Tibial nerve (tissue), 4 donors: ENCODE results near the gene CUEDC1. TPM values are rescaled to one million over a fixed set of nuclear protein-coding genes. Genes with fewer than 3 reads are reported as not detected.

Experiments
- DNase-seq, 2 donors: peaks; one replicate each; pipeline ENCODE4 v3.0.0-alpha.2; 2019; ENCODE audit warnings: low spot score in 2 of 2
- H3K27ac ChIP-seq, 4 donors: fragments of 200-600 bp; sonication (generic) in 3 of 4; one replicate each; pipeline ENCODE4 v1.5.1; 2017 to 2019; ENCODE audit warnings: mild to moderate bottlenecking in 1 of 4
- H3K27me3 ChIP-seq, 2 donors: fragments of 200-600 bp; sonication (generic) in 1 of 2; one replicate each; pipeline versions ENCODE4 v1.5.1 to v1.6.0; 2017 to 2019
- H3K36me3 ChIP-seq, 3 donors: fragments of 200-600 bp; sonication (generic); one replicate each; pipeline ENCODE4 v1.5.1; 2018 to 2019
- H3K4me1 ChIP-seq, 4 donors: fragments of 200-600 bp; sonication (generic) in 3 of 4; one replicate each; pipeline ENCODE4 v1.5.1; 2017 to 2019
- H3K4me3 ChIP-seq, 4 donors: fragments of 200-600 bp; sonication (generic) in 3 of 4; one replicate each; pipeline ENCODE4 v1.5.1; 2017 to 2019; ENCODE audit warnings: mild to moderate bottlenecking in 1 of 4, moderate library complexity in 1 of 4
- H3K9me3 ChIP-seq, 4 donors: fragments of 200-600 bp; sonication (generic) in 3 of 4; one replicate each; pipeline ENCODE4 v1.5.1; 2017 to 2019
- EP300 ChIP-seq, 2 donors: sonication (generic); formaldehyde crosslinking; IDR thresholded peaks; one replicate each; pipeline ENCODE4 v1.6.1; 2017; ENCODE audit warnings: antibody characterized with exemption in 2 of 2, mild to moderate bottlenecking in 1 of 2
- POLR2A ChIP-seq, 2 donors: fragments of 450-650 bp; IDR thresholded peaks; one replicate each; pipeline ENCODE4 v1.6.1; 2017; ENCODE audit warnings: antibody characterized with exemption in 2 of 2, mild to moderate bottlenecking in 2 of 2, moderate library complexity in 2 of 2
- WGBS, 2 donors: methylation state at CpG; one replicate each; pipeline ENCODE4 v1.1.5; 2018; 5-methylcytosine and 5-hydroxymethylcytosine counted together
- total RNA-seq, 4 donors: library from RNA; depleted of rRNA; stranded (reverse); fragments of >200 nt; gene quantifications; one replicate each; pipeline ENCODE4 v1.1.0, GENCODE V29; 2016
- TF ChIP-seq, protein P1 (sequence below), 5 experiments: fragments of 200-600 bp in 3 of 5; fragments of 450-650 bp in 2 of 5; sonication (generic) in 3 of 5; IDR thresholded peaks; one replicate each; pipeline ENCODE4 v1.5.1; 2016 to 2019; ENCODE audit warnings: antibody characterized with exemption in 5 of 5, mild to moderate bottlenecking in 3 of 5, moderate library complexity in 2 of 5

CUEDC1 gene
- total RNA-seq, 4 donors from 2014 or later, result 32.1 to 55.5 (median 38.8) TPM

DNA sequence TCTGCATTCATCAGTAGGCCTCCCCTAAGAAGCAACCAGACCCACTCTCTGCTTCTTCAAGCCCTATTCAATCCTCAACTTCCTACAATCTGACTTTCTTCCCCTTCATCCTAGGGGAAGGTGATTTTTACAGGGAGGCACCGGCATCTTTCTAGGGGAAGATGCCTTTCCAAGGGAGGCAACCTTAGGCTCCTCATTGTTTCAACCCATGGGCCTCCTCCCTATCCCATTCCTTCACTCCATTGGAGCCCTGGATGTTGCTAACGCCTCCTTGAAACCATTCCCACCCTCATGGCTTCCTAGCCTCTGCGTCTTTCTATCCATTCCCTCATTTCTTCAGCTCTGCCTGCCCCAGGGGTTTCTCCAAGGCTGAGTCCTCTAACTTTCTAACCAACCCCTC lies 2.7 kb upstream of the CUEDC1 start:
- no peak overlapping the region for H3K4me3 ChIP-seq
- peaks cover 3 to 28% (median 18%) of the 10 kb centered on the region in 4 donors for H3K4me1 ChIP-seq
- H3K27me3 ChIP-seq, result no peaks in the 10 kb centered on the region
- H3K9me3 ChIP-seq, result no peaks in the 10 kb centered on the region
- TF ChIP-seq, protein P1, sequence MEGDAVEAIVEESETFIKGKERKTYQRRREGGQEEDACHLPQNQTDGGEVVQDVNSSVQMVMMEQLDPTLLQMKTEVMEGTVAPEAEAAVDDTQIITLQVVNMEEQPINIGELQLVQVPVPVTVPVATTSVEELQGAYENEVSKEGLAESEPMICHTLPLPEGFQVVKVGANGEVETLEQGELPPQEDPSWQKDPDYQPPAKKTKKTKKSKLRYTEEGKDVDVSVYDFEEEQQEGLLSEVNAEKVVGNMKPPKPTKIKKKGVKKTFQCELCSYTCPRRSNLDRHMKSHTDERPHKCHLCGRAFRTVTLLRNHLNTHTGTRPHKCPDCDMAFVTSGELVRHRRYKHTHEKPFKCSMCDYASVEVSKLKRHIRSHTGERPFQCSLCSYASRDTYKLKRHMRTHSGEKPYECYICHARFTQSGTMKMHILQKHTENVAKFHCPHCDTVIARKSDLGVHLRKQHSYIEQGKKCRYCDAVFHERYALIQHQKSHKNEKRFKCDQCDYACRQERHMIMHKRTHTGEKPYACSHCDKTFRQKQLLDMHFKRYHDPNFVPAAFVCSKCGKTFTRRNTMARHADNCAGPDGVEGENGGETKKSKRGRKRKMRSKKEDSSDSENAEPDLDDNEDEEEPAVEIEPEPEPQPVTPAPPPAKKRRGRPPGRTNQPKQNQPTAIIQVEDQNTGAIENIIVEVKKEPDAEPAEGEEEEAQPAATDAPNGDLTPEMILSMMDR (IDR thresholded peaks at IDR 0.05), result no peak
- TF ChIP-seq POLR2A (IDR thresholded peaks at IDR 0.05) (no peak), EP300 (IDR thresholded peaks at IDR 0.05) (no peak)
- no peak overlapping the region for H3K27ac ChIP-seq
- DNase-seq, result no peak
- no peaks in the 10 kb centered on the region for H3K36me3 ChIP-seq
- WGBS, 2 donors, result 90 to 93% methylated on average over 3 of the region's 3 CpGs

DNA sequence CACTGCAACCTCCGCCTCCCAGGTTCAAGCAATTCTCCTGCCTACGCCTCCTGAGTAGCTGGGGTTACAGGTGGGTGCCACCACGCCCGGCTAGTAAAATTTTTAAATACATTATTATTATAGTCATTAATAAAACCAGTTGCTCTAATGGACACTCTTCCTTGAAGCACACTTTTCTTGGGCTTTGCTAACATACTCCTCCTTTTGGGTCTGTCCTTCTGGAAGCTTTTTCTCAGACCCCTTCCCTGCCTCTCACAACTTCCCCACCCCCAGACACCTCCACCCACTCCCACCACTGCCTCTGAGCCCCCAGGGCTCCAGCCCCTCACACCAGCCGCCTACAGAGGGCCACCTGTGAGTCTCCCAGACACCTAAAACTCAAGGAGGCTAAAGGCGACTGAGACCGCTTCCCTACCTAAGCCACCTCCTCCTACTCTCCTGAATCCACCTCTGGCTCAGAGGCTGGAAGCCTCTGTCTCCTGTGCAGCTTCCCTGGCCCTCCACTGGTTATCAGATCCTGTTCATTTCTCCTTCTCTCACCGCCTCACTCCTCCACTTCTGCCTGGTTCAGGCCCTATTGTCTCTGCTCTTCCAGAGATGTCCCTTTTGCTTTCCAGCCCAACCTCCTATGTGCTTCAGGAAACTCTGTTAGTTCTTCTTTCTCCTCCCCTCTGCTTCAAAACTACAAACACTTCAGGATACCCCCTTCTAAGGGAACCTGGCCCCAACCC lies 2.1 kb upstream of the CUEDC1 start:
- TF ChIP-seq, protein P1 (IDR thresholded peaks at IDR 0.05), result no peak
- TF ChIP-seq POLR2A (IDR thresholded peaks at IDR 0.05) (no peak), EP300 (IDR thresholded peaks at IDR 0.05) (no peak)
- no peak for DNase-seq
- H3K27me3 ChIP-seq, result no peaks in the 10 kb centered on the region
- H3K36me3 ChIP-seq, result no peaks in the 10 kb centered on the region
- H3K4me3 ChIP-seq, result no peak overlapping the region
- peaks cover 3 to 34% (median 18%) of the 10 kb centered on the region in 4 donors for H3K4me1 ChIP-seq
- WGBS, 2 donors, result 95% methylated on average over 8 of the region's 8 CpGs
- H3K9me3 ChIP-seq, result no peaks in the 10 kb centered on the region
- H3K27ac ChIP-seq, result no peak overlapping the region

DNA sequence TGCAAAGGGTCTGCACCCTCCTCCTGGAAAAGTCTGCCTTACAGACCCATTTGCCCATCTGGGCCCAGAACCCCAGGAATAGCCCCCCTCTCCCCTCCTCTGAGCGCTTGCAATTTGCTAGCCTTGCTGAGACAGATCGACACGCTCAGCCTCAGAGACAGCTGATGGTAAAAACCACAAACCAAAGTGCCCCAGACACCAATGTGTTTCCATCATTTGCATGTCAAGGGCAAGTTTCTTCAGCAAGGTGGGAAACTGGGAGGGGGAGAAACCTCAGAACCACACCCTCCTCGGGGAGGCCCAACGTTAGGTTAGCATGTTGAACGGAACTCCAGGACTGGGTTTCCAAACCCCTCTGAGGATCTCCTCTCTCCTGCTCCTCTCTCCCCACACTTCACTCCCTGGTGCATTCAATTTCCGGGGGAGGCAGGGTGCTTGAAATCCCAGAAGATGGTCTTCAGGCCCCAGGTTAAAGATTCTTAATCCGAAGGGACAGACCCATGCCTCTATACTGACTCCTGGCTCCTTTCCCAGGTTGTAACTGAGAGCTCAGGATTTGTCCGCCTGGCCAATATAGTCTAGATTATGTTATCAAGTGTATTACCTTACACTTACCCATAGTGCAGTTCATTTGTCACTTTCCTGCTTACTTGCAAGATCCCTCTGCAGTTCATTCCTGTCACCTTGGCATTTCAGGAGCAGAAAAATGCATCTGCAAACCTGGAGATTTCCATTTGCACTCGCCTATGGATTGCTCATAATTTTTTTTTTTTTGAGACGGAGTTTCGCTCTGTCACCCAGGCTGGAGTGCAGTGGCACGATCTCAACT lies 1.3 kb upstream of the CUEDC1 start:
- DNase-seq, result no peak
- Histone ChIP-seq H3K27ac (no peak overlapping the region), H3K9me3 (no peaks in the 10 kb centered on the region), H3K36me3 (no peaks in the 10 kb centered on the region), H3K4me3 (no peak overlapping the region), H3K4me1 (peaks cover 3 to 42% (median 18%) of the 10 kb centered on the region in 4 donors), H3K27me3 (no peaks in the 10 kb centered on the region)
- WGBS, 2 donors, result 70 to 72% methylated on average over 11 to 13 of the region's 13 CpGs
- TF ChIP-seq POLR2A (IDR thresholded peaks at IDR 0.05), result no peak
- TF ChIP-seq, protein P1 (IDR thresholded peaks at IDR 0.05), result no peak
- no peak for TF ChIP-seq EP300 (IDR thresholded peaks at IDR 0.05)

DNA sequence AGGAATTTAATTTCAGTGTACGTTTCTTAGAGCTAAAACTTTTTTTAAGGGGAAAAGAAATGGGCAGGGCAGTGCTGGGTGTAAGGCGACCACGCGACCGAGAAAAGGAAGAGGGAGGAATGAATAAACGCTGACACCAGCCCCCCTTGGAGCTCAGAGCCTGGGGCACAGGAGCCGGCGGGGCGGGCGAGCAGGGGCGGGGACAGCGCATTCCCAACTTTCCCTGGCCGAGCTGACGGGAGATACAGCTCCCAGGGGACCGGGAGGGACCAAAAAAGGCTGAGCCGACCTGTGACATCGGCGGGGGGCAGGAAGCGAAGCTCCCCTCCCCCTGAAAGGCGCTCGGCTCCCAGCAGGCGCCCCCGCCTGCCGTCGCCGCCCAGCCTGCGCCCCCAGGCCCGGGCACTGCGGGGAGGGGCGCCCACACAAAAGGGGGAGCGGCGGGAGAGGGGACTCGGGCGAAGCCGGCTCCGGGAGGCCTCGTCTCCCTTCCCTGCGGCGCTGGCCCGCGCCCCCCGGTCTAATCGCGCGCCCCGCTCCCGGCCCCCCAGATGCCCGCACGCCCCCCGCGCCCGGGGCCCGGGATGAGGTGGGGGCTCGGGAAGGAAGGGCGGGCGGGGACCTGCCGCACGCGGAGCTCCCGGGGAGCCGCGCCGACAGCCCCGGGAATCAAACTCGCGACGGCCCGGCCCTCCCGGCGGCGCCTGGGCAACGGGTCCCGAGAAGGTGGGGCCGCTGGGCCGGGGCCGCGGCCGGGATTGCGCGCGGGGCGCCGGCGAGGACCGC lies 622 bp downstream of the CUEDC1 start:
- WGBS, 2 donors, result 0 to 1% methylated on average over 16 to 38 of the region's 85 CpGs
- Histone ChIP-seq H3K4me1 (peaks cover 3 to 61% (median 24%) of the 10 kb centered on the region in 4 donors), H3K27ac (peak overlapping the region; percentile 98 to 99 (median 99)), H3K36me3 (no peaks in the 10 kb centered on the region), H3K9me3 (no peaks in the 10 kb centered on the region), H3K27me3 (no peaks in the 10 kb centered on the region), H3K4me3 (peak overlapping the region; percentile 75 to 100 (median 80))
- peak; percentile 63 to 67 for DNase-seq
- TF ChIP-seq POLR2A (IDR thresholded peaks at IDR 0.05) (peak in 1 of 2 donors; percentile 13), EP300 (IDR thresholded peaks at IDR 0.05) (peak in 1 of 2 donors; percentile 47)
- TF ChIP-seq, protein P1 (IDR thresholded peaks at IDR 0.05), result no peak
